HTERT RPE-1 (cell line): Measurements from ENCODE around the gene DPH2.

Experiments used
- in situ Hi-C: fragments of 300-500 bp; cut with MboI; formaldehyde crosslinking; loops from 4 replicates; pipeline ENCODE4 v1.14.3; 2020; ENCODE audit warnings: low sequenced_read_pairs

Gene DPH2

GRCh38 chr1:43965316-43965715, 4.5 kb upstream of the DPH2 start:
- in situ Hi-C loops = no loop called here

DNA sequence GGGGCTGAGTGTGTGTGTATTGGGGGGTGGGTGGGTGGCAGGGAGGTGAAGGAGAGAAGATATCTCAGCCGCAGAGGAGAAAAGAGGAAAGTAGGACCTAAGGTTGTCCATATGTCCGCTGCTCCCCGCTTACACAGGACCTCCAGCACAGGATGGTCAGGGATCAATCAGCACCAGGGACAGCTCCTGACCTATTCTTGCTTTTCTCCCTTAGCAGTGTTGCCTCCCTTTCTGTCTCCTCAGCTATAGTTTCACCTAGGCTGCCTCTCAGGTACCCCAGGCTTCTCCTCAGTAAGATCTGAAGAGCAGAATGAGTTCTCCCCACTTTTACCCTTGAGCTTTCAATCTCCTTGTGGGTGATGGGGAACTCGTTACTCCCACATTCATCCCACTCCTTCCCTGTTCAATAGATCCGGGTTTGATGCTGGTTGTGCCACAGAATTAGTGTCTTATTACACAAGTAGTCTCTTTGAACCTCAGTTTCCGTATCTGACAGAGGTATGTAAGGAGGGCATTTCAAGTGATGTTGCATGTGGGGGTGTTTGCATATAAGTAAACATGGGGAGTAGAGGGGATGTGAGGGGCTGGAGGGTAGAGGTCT, 1.4 kb upstream of the DPH2 start:
- in situ Hi-C loops = no loop called here

- in situ Hi-C loops = no loop called here
Measured at GRCh38 chr1:43969416-43969745, 429 bp upstream of the DPH2 start.

DNA sequence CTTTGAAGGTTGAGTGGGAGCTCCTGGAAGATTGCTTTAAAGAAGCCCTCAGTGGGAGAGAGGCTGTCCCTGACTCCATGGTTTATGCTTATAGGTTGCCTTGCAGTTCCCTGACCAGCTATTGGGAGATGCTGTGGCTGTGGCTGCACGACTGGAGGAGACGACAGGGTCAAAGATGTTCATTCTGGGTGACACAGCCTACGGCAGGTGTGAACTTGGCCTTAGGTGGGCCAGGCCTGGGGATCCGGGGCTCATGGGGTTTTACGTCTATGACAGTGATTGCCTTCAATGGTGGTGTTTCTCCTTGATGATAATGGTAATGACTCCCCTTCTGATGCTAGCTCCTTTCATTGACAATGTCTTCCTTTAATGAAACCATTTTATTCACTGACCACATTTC, 692 bp downstream of the DPH2 start:
- in situ Hi-C loops = no loop called here

DNA sequence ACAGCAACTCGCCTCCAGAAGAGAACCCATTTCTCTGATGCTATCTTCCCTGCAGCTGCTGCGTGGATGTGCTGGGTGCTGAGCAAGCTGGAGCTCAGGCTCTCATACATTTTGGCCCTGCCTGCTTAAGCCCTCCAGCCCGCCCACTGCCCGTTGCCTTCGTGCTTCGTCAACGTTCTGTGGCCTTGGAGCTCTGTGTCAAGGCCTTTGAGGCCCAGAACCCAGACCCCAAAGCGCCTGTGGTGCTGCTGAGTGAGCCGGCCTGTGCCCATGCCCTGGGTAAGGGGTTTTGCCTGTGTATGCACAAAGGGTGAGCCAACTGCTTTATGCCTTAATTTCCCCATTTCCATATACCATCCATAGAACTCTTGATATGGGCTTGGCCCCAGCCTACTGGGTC, 1.1 kb downstream of the DPH2 start:
- in situ Hi-C loops = no loop called here

DNA sequence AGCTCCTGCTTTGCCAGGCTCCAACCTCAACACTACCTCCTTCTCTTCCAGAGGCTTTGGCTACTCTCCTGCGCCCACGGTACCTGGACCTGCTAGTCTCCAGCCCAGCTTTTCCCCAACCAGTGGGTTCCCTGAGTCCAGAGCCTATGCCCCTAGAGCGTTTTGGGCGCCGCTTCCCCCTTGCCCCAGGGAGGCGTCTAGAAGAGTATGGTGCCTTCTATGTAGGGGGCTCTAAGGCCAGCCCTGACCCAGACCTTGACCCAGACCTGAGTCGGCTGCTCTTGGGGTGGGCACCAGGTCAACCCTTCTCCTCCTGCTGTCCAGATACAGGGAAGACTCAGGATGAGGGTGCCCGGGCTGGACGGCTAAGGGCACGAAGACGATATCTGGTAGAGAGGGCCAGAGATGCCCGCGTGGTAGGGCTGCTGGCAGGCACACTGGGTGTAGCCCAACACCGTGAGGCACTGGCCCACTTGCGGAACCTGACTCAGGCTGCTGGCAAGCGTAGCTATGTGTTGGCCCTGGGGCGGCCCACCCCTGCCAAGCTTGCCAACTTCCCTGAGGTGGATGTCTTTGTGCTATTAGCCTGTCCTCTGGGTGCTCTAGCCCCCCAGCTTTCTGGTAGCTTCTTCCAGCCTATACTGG, 1.6 kb downstream of the DPH2 start:
- in situ Hi-C loops = no loop called here

DNA sequence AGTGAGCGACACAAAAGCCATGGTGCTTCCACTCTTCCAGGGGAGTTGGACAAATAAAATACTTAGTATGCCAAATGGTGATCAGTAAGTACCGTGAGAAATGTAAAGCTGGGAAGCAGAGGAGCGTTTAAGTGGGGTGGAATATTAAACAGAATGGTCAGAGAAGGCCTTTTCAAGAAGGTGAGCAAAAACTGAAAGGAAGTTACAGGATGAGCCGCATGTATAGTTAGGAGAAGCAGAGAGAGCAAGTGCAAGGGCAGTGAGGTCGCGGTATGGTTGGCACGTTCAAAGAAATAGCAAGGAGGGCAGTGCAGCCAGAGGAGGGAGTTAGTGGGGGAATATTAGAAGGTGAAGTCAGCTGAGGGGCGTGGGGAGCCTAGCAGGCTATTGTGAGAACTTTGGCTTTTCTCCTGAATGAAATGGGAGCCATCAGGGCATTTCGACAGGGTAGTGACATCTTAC, 4.2 kb downstream of the DPH2 start:
- in situ Hi-C loops = no loop called here

DNA sequence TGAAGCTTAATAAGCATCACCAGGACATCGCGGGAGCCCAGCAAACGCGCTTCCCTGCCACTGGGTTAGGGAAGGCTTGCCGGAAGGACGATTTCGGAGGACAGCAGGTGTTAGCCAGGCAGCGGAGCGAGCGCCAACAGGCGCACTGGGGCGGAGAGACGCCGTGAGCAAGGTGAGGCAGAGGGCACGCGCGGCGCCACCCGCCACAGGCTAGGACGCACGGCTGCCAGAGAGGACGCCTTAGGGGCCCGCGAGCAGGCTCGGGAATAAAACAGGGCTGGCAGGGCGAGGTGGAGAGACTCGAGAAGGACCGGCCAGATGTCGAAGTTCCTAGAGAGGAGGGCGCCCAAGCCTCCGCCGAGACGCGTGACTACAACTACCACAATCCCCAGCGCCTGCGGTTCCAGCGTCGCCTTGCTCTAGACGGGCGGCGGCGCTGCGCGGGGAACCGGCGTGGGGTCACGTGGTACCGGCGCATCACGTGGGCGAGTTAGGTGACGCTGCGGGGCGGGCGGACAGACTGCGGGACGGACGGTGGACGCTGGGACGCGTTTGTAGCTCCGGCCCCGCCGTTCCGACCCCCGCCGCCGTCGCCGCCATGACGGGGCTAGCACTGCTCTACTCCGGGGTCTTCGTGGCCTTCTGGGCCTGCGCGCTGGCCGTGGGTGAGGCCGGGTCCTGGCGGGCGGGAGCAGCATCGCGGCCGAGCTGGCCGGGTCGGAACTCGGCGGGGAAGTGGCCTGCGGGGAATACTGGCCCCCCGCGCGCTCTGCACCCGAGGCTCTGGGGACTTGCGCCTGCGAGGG, 4.8 kb downstream of the DPH2 start, which contains the start of gene ATP6V0B:
TSS of gene ATP6V0B (plus strand) at position 518 of the 806 bp plus-strand sequence. CDS start at position 599, 81 bp downstream.
- in situ Hi-C loops = no loop called here

DNA sequence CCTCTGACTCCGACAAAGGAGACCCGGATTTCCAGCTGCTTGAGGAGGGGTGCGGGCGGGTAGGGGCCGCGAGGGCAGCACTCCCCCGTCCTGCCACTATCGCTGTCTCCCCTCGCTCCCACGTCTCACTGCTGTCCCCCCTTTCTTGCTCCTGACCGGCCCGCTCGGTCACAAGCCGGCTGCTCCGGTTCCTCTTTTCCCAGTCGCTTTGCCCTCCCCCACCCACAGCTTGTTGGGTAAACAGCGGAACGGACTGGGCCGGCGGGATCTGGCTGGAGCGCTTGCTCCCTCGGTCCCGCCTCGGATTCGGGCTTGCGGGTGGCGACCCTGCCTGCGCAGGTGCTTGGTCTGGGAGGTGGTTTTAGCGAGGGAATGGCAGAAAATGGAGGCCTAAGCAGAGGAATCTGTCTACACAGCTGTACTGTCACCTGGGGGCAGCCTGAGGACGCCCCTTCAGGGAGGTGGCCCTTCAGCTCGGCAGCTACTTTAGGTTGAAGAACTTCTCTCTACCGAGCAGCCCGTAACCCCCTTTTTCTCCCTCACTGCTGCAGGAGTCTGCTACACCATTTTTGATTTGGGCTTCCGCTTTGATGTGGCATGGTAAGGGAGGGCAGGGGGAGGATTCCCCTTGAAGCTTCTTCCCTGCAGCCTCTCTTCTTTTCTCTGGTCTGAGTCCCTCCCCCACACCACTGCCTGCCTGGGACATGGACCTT, 5.6 kb downstream of the DPH2 start:
- in situ Hi-C loops = no loop called here

GRCh38 chr1:43976045-43976444, 6.2 kb downstream of the DPH2 start:
- in situ Hi-C loops = no loop called here

DNA sequence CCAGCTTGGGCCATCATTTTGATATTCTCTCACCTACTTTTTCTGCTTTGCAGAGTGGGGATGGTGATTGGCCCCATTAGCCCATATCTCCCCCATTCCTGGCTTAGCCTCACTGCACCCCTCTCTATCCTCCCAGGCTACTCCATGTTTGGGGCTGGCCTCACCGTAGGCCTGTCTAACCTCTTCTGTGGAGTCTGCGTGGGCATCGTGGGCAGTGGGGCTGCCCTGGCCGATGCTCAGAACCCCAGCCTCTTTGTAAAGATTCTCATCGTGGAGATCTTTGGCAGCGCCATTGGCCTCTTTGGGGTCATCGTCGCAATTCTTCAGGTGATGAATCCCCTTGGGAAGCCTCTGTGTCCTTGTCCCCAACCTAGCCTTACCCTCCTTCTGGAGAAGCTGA, 7.1 kb downstream of the DPH2 start:
- in situ Hi-C loops = no loop called here

DNA sequence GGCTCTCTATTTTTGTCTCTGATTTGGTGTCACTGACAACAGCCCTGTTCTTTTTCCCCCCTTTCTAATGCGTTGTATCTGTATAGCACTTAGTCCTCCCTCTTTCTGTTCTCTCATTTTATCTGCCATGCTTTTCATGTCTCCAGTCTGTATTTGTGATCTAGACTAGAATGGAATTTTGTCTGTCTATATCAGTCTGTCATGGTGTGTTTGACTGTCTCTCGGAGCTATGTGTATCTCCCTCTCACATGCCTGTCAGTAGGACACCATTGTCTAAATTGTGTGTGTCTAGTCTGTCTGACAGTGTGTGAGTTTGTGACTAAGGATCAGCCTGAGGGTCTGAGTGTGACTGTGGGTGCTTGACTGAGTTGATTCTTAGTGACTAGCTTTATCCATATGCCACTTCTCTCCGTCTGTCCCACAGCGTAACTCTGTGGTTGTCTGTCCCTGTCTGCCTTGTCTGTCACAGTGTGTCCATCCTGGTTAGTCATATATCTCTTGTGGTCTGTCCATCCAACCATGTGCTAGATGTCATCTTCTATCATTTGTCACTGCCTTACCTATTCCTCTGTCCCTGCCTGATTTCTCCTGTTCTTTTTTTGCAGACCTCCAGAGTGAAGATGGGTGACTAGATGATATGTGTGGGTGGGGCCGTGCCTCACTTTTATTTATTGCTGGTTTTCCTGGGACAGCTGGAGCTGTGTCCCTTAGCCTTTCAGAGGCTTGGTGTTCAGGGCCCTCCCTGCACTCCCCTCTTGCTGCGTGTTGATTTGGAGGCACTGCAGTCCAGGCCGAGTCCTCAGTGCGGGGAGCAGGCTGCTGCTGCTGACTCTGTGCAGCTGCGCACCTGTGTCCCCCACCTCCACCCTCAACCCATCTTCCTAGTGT, 7.8 kb downstream of the DPH2 start:
- in situ Hi-C loops = no loop called here

DNA sequence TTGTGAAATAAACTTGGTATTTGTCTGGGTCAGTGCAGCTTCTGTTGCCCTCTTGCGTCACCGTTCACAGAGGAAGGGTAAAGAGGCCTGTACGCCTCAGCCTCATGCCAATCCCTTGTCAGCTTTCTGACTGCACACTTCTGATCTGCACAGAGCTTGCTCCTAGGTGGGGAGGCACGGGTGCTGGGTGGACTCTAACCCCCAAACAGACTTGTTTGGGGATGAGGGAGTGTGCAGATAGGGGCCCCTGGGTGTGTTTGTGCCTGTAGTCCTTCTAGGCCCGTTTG, 8.4 kb downstream of the DPH2 start:
- in situ Hi-C loops = no loop called here

DNA sequence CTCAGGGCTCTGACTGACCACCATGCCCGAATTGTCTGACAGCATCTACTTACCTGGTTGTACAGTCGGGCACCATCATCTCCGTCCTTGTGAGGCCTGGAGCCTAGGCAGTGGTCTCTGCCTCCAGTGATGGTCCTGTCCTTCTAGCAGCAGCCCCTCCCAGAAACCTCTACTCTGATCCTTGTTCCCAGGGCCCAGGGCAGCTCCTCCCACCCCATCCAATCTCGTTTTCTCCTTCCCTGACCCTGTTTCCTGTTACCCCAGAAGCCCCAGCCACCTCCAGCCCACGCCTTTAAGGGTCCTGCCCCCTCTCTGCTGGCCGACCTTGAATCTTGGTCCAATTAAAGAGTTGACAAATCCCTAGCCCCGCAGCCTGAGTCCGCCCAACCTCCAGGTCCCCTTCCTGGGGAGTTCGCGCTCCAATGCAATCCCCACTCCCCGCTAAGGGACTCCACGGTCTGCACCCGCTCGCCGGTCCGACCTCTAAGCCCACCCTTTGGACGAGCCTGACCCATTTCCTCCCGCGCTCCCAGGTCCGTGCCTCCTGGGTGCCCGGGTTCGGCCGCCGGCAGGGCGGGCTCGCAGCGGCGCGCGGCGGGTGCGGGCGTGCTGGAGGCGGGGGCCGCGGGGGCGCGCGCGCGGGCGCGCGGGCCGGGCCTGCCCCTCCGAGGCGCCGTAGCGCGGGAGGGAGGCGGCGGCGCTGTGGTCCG, 8.9 kb downstream of the DPH2 start, which contains the start of gene B4GALT2:
TSS of gene B4GALT2 (plus strand) at position 660 of the 710 bp plus-strand sequence. CDS start 1,951 bp downstream, outside the sequence.
- in situ Hi-C loops = no loop called here

DNA sequence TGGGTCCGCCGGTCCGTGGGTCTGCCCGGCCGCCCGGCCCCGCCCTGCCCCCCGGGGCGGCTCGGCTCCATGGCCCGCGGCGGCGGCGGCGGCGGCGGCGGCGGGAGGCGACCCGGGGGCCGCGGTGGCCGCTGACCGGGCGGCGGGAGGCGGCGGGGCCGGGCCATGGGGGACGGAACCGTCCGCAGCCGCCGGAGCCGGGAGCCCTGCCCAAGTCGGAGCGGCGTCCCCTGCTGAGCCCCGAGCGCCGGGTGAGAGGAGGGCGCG, 9.4 kb downstream of the DPH2 start:
- in situ Hi-C loops = no loop called here

DNA sequence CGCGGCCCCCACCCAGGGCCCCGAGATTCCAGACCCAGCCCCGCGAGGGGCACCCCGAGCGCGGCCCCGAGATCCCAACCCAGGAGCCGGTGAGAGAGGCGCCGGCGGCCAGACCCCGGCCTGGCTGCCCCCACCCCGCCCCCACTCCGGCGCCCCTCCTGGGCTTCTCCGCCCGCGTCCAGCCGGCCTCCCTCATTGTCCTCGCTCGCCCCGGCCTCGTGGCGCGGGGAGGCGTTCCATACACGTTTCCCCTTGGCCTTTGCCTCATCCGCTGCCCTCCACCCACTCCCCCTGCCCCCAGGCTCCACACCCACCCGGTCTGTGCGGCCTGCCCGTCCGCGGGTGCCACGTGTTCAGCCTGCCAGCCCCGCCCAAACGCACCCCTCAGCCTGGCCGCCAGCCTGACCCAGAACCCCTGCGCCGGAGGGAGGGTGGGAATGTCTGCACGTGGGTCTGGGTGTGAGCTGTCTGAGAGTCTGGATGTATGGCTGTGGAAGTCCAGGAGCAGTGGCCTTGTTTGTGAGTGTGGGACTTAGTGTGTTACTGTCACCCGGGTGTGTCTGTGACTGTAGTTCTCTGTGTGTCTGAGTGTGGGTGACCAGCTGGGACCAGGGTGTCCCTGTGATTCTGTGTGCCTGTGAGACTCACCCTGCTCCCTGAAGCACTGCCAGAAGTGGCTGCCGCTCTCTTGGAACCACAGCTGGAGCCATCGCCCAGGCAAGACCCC, 9.9 kb downstream of the DPH2 start:
- in situ Hi-C loops = no loop called here

DNA sequence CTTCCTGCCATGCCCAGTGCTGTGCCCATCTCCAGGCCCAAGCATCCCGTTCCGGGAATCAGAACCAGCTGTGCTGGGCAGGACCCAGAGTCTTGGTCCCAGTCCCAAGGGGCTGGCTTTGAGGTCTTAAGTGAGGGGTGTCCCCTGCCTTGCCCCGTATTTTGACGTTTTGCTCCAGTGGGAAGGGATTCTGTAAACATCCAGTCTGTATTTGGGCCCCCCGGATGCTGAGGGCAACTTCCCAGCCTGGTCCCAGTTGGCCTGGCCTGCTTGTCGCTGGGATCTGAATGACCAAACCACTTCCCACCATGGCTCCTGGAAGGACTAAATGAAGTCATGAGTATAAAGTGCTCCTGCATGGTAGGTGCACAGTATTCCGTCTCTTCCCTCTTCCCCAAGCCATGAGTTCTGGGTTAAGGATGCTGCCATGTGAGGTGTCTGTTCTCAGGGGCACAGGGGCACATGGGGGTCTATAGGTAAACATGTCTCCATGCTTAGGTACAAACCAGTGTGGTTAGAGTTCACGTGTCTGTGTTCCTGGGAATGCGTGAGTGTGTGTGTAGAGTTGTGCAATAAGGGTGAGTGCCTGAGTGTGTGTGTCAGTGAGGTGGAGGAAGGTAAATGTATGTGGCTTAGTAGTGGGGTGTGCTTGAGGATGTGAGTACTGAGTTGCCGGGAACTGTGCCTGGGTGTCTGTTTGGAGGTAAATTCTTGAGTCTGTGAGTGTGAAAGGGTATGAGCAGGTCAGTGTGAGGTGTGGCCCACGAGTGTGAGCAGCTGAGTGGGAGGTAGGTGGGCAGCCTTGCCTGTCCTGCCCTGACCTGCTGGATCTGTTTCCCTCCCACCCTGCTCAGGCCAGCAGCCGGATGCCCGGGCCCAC, 10.7 kb downstream of the DPH2 start:
- in situ Hi-C loops = no loop called here

- in situ Hi-C loops = no loop called here
Measured at GRCh38 chr1:43981135-43981491, 11.3 kb downstream of the DPH2 start.

- in situ Hi-C loops = no loop called here
Measured at GRCh38 chr1:43981636-43982035, 11.8 kb downstream of the DPH2 start.
